Eye (tissue), 1 donor: ENCODE data around the gene HAPLN2.

Source experiments
- DNase-seq: peaks from one replicate; pipeline ENCODE4 v3.0.0-alpha.2; 2015

HAPLN2 gene

GRCh38 chr1:156646738-156647211, 27.6 kb downstream of the HAPLN2 start:
- no peak for DNase-seq

DNA sequence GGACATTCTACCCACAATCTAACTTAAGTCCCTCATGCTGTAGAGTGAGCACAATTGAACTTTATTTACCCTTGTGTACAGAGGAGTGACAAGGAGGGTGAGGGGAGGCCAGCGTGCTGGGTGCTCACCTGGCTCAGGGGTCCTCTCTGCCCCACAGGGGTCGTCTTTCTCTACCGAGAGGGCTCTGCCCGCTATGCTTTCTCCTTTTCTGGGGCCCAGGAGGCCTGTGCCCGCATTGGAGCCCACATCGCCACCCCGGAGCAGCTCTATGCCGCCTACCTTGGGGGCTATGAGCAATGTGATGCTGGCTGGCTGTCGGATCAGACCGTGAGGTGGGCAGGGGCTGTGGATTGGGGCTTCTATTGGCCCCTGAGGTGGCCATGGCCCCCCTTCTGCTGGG, 28.1 kb downstream of the HAPLN2 start:
- DNase-seq: no peak

DNA sequence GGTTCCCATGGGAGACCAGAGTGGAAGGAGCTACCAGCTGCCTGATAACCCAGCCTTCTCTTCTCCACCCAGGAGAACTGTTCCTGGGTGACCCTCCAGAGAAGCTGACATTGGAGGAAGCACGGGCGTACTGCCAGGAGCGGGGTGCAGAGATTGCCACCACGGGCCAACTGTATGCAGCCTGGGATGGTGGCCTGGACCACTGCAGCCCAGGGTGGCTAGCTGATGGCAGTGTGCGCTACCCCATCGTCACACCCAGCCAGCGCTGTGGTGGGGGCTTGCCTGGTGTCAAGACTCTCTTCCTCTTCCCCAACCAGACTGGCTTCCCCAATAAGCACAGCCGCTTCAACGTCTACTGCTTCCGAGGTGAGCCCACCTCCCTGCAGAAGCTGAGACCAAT, 29.3 kb downstream of the HAPLN2 start:
- no peak for DNase-seq

GRCh38 chr1:156648951-156649350, 29.7 kb downstream of the HAPLN2 start:
- no peak for DNase-seq

- DNase-seq: peak; percentile 89
Measured at GRCh38 chr1:156652131-156652991, 33.1 kb downstream of the HAPLN2 start.

GRCh38 chr1:156652992-156653355, 33.8 kb downstream of the HAPLN2 start:
- DNase-seq: no peak

- no peak for DNase-seq
Measured at GRCh38 chr1:156654700-156655099, 35.5 kb downstream of the HAPLN2 start.

- DNase-seq: no peak
Measured at GRCh38 chr1:156655151-156655903, 36.1 kb downstream of the HAPLN2 start.

- no peak for DNase-seq
Measured at GRCh38 chr1:156655904-156656516, 36.8 kb downstream of the HAPLN2 start.

DNA sequence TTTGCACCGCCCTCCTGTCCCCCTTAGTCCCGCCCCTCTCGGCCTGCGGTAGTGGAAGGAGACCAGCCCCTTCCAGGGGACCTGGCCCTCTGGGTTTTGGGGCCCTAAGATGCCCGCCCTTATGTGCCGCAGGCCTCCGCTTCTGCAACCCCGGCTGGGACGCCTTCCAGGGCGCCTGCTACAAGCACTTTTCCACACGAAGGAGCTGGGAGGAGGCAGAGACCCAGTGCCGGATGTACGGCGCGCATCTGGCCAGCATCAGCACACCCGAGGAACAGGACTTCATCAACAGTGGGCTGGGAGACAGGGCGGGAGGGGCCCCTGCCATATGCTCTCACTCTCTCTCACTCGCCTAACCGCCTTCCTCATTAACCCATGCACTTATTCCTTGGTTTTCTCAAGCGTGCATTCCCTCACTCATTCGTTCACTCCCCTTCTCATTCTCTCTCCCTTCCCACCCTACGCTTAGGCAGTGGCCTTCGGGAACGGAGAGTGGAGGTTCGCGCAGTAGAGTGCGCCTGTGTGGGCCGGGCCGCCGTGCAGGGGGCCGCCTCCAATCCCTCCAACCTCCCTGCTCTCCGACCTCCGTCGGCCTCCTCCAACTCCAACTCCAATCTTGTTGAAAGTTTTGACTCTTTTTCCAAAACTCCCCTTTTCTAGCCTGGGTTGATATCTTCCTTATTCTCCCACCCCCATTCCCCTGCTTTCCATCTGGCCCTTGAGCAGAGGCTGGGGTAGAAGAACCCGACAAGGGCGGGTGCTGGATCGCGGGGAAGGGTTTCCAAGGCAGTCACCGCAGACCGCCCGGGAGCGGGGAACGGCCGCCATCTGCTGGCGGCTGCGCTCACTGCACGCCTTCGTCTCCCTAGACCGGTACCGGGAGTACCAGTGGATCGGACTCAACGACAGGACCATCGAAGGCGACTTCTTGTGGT, 37.9 kb downstream of the HAPLN2 start:
- peak; percentile 84 for DNase-seq

GRCh38 chr1:156657741-156658319, 38.6 kb downstream of the HAPLN2 start:
- DNase-seq: no peak

- DNase-seq: no peak
Measured at GRCh38 chr1:156658496-156658895, 39.3 kb downstream of the HAPLN2 start.

DNA sequence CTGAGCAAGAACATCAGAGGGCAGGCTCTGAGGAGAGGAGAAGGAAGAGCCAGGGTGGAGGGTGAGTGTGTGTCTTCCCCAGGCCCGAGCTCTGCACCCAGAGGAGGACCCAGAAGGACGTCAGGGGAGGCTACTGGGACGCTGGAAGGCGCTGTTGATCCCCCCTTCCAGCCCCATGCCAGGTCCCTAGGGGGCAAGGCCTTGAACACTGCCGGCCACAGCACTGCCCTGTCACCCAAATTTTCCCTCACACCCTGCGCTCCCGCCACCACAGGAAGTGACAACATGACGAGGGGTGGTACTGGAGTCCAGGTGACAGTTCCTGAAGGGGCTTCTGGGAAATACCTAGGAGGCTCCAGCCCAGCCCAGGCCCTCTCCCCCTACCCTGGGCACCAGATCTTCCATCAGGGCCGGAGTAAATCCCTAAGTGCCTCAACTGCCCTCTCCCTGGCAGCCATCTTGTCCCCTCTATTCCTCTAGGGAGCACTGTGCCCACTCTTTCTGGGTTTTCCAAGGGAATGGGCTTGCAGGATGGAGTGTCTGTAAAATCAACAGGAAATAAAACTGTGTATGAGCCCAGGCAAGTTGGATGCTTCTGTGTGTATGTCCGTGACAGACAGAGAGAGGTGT, 39.8 kb downstream of the HAPLN2 start:
- no peak for DNase-seq

DNA sequence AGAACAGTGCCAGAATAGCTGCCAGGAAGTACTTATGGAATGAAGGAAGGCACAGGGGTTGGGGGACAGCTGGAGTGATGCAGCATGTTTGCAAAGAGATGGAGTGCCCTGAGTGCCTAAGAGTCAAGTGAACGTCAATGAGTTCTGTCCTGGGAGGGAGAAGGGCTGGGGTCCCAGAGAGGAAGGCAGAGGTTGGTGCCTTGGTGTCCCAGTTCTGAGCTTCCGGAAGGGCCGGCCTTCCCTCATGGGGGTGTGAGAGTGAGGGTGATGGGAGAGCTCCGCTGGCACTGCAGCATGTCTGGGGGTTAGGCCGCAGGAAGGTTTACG, 40.4 kb downstream of the HAPLN2 start:
- DNase-seq: no peak

DNA sequence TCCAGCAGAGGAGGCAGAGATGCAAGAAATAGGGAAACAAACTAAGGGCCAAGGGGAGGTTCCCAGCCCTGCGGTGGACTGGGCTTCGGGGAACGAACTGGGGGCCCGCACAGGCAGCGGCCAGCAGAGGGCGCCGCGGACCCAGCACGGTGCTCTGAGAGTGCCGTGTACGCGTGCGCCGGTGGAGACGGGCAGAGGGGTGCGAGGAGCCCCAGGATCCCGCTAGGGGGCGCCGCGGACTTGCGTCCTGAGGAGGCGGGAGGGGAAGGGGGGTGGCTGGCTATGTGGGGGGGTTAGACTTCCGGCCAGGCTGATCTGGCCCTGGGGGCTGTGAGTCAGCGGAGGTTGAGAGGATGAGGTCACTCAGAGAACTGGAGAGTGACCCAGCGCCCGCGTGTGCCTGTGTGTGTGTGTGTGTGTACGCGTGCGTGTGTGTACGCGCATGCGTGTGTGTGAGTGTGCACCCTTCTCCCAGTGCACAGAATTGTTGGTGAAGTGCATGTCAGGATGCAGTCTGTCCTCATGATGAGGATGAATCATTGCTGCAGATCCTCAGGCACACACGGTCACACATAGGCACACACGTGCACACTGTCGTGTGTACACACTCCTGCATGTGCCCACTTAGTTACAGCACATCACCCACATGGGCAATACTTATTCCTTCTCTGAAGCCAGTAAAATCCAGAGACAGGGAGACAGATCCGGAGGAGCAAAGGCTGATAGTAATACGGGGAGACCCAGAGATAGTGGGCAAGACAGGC, 41.0 kb downstream of the HAPLN2 start:
- peak; percentile 98 for DNase-seq

DNA sequence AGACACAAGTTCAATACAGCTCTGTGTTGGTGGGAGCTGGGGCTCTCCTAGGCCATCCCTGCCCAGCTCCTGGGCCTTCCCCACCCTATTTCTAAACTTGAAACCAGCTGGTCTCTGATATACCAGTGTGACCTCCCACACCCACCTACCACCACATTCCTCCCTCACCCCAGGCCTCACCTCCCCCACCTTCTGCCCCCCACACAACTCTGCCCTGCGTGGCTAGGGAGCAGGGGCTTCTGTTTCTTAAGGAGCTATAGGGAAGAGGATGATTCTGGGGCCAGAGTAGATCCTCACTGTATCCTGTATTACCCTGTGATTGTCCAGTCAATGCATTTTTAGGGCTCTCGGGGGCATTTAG, 41.5 kb downstream of the HAPLN2 start:
- DNase-seq: no peak

- DNase-seq: peak; percentile 63
Measured at GRCh38 chr1:156662005-156662799, 43.0 kb downstream of the HAPLN2 start.

GRCh38 chr1:156662800-156663055, 43.5 kb downstream of the HAPLN2 start:
- no peak for DNase-seq

DNA sequence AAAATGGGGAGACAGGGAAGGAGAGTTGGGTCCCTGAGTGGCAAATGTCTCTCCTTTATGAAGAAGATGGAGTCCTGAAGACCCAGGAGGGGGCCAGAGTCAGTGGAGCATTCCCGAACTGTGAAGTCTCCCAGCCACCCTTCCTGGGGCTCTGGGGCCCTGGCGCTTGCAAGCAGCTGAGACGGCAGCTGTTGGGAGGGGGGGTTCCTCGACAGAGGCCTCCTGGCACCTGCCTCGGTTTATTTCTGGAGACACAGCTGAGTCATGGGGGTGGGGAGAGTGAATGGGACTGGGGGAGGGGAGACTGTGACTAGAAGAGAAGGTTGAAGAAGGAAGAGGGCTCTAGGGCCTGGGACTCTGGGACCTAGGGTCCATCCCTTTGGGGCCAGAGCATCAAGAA, 44.0 kb downstream of the HAPLN2 start:
- peak; percentile 60 for DNase-seq

- peak; percentile 87 for DNase-seq
Measured at GRCh38 chr1:156664046-156664766, 45.0 kb downstream of the HAPLN2 start.
